ENCODE results near the gene DLGAP1. TPM values are rescaled to one million over a fixed set of nuclear protein-coding genes. Genes with fewer than 3 reads are reported as not detected.

The DLGAP1 gene
- total and polyA plus RNA-seq, 2 of the 8 experiments (the other 6 are each of a cell fraction or from before 2014, with no cell fraction given): 11.8 to 16.9 TPM

DNA sequence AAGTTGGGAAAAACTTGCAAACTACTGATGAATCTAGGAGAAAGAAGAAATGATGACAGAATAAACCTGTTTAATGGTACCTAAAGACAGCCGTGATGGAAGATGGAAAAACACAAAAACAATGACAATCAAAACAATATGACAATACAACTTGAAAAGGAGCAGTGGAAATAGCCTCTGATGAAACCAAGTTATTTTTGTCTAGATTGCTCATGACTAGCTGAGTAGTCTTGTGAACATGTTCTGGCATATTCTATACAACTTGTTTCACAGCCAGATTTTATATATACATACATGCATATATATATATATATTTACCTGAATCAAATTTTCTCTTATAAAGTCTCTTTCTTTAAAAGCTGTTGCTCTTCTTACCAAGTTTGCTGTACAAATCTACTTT lies 566.0 kb downstream of the DLGAP1 start:
- H2BK20ac ChIP-seq (ENCODE audit: low read length): no peak overlapping the region
- H3K4me2 ChIP-seq (ENCODE audit: insufficient read depth in 1 of 2, low read depth in 2 of 2, low read length in 2 of 2): no peak overlapping the region
- no peak overlapping the region for H4K5ac ChIP-seq (ENCODE audit: insufficient read length, low read depth, low read length)
- no peaks in the 10 kb centered on the region for H3K79me2 ChIP-seq (ENCODE audit: control insufficient read depth in 1 of 2, insufficient read depth in 2 of 2, low read length in 2 of 2)
- no peak overlapping the region for H3K4ac ChIP-seq (replicated peaks; ENCODE audit: insufficient read length, low read depth, low read length)
- ChIA-PET POLR2A (ENCODE audit: partially characterized antibody) (interaction anchor here (1.0 kb wide), 1 partner anchor 9 kb away, joined by 4 read pairs; no protein-coding TSS in a partner anchor), CTCF (ENCODE audit: partially characterized antibody) (interaction anchor here (0.9 to 1.2 kb wide), 5 partner anchors 21 to 118 kb away, joined by 3 to 5 read pairs (median 3); no protein-coding TSS in a partner anchor)
- no peaks in the 10 kb centered on the region for H3K23me2 ChIP-seq (ENCODE audit: low read depth, low read length)
- FAIRE-seq: no peak
- no peak for TF ChIP-seq POLR2AphosphoS5 (IDR thresholded peaks at IDR 0.05; ENCODE audit: low read depth, low read length)
- no peak for TF ChIP-seq JUND (IDR thresholded peaks at IDR 0.05; ENCODE audit: low read length)
- TF ChIP-seq KDM5A (IDR thresholded peaks at IDR 0.05; ENCODE audit: low read length): no peak
- no peak for TF ChIP-seq EGR1 (IDR thresholded peaks at IDR 0.05; ENCODE audit: borderline replicate concordance, low read depth, low read length)
- TF ChIP-seq JUN (IDR thresholded peaks at IDR 0.05; ENCODE audit: low read depth, low read length): no peak
- TF ChIP-seq ZNF274 (IDR thresholded peaks at IDR 0.05; ENCODE audit: borderline replicate concordance, extremely low read depth, low read length): no peak
- TF ChIP-seq TAF7 (optimal IDR thresholded peaks at IDR 0.05; ENCODE audit: borderline replicate concordance, low read depth, low read length): no peak
- TF ChIP-seq RAD21 (IDR thresholded peaks at IDR 0.05 in 1 of 2, conservative IDR thresholded peaks at IDR 0.05 in 1 of 2; ENCODE audit: low read depth in 2 of 2, low read length in 2 of 2): no peak
- TF ChIP-seq BRCA1 (IDR thresholded peaks at IDR 0.05; ENCODE audit: low read depth, low read length): no peak
- no peak for TF ChIP-seq TAF1 (IDR thresholded peaks at IDR 0.05; ENCODE audit: low read depth, low read length)
- TF ChIP-seq CREB1 (IDR thresholded peaks at IDR 0.05): no peak
- no peak for TF ChIP-seq SIRT6 (IDR thresholded peaks at IDR 0.05; ENCODE audit: low read length)
- no peaks in the 10 kb centered on the region for H3K4me1 ChIP-seq (replicated peaks in 1 of 4; ENCODE audit: control insufficient read depth in 3 of 4, insufficient read depth in 4 of 4, low read length in 3 of 4)
- no peak overlapping the region for H2BK120ac ChIP-seq (replicated peaks; ENCODE audit: low read depth, low read length)
- no peak overlapping the region for H3K56ac ChIP-seq (replicated peaks; ENCODE audit: insufficient read length, low read depth, low read length)
- no peak overlapping the region for H3K23ac ChIP-seq (ENCODE audit: insufficient read length)
- no peaks in the 10 kb centered on the region for H3K36me3 ChIP-seq (ENCODE audit: control insufficient read depth in 2 of 4, insufficient read depth in 4 of 4, low read length in 3 of 4)
- H4K8ac ChIP-seq (ENCODE audit: extremely low read depth, insufficient read depth, low read length): no peak overlapping the region
- no peak overlapping the region for H2BK12ac ChIP-seq (ENCODE audit: low read depth, low read length)
- no peak overlapping the region for H4K91ac ChIP-seq (replicated peaks; ENCODE audit: insufficient read length, low read length)
- WGBS, 2 experiments (ENCODE audit: extremely low coverage in 1 of 2, insufficient coverage in 1 of 2, insufficient read length in 1 of 2, insufficient replicate concordance in 2 of 2, low coverage in 1 of 2, low lambda C conversion rate in 2 of 2, missing lambda C conversion rate in 1 of 2): 100% methylated on average over 1 of the region's 1 CpG; no CpG with 5 or more reads in 1 of the 2 experiments
- H3K9me3 ChIP-seq (ENCODE audit: insufficient read depth in 2 of 2, low read depth in 1 of 2, low read length in 1 of 2): no peaks in the 10 kb centered on the region
- no peak overlapping the region for H2BK5ac ChIP-seq (ENCODE audit: low read depth, low read length)
- no peaks in the 10 kb centered on the region for H3K79me1 ChIP-seq (ENCODE audit: low read depth, low read length)
- no peak overlapping the region for H3K18ac ChIP-seq (ENCODE audit: extremely low read depth, low read length)
- H2BK15ac ChIP-seq (ENCODE audit: low read length): no peak overlapping the region
- no peak overlapping the region for H3K27ac ChIP-seq (ENCODE audit: low read depth, low read length)
- no peak overlapping the region for H3K4me3 ChIP-seq (ENCODE audit: extremely low read depth in 1 of 4, insufficient read depth in 2 of 4, low read depth in 3 of 4, low read length in 4 of 4)
- DNase-seq (ENCODE audit: low read depth in 1 of 2, low spot score in 2 of 2): no peak
- no peak overlapping the region for H2AK5ac ChIP-seq (ENCODE audit: low read depth, low read length)
- H4K20me1 ChIP-seq (replicated peaks in 1 of 2; ENCODE audit: control insufficient read depth in 1 of 2, insufficient read depth in 2 of 2, low read length in 2 of 2): no peaks in the 10 kb centered on the region
- no peak overlapping the region for H2AFZ ChIP-seq (ENCODE audit: low read length)
- no peak overlapping the region for H3K14ac ChIP-seq (ENCODE audit: insufficient read length)
- no peak overlapping the region for H3K9ac ChIP-seq (replicated peaks in 1 of 4; ENCODE audit: extremely low read depth in 1 of 4, low read depth in 3 of 4, low read length in 3 of 4)
- no peaks in the 10 kb centered on the region for H3K27me3 ChIP-seq (replicated peaks in 1 of 4; ENCODE audit: control insufficient read depth in 3 of 4, extremely low read depth in 1 of 4, insufficient read depth in 3 of 4, low read length in 3 of 4)
